K562 (cell line): Measurements from ENCODE around the gene PLXNB2. TPM values are rescaled to one million over a fixed set of nuclear protein-coding genes. Genes with fewer than 3 reads are reported as not detected.

Source experiments
- ATAC-seq: fragments of 200-7000 bp; cut with Tn5 transposase; 3 replicates; pipeline ENCODE4 v1.9.1; 2020; ENCODE audit warnings: moderate library complexity
- BruUV-seq: library from RNA; stranded (reverse); fragments of 400-500 nt; replicated peaks from 2 replicates; lab custom pipeline; 2021; lab: Mats Ljungman, UMichigan
- CTCF ChIA-PET: fragments of 300-600 bp; formaldehyde crosslinking; extraction: SDS; loops from one replicate; lab custom pipeline; 2021; ENCODE audit warnings: low intra/inter-chr PET ratio; lab: Yijun Ruan, JAX
- POLR2A ChIA-PET: fragments of 300-600, 350-650 bp; sonication (Branson Sonifier 250); formaldehyde crosslinking; extraction: SDS; loops from one replicate; lab custom pipeline; 2021; ENCODE audit warnings: antibody characterized with exemption, inconsistent platforms; lab: Yijun Ruan, JAX
- DNase-seq, 4 experiments: peaks; one replicate each; pipeline versions ENCODE4 v3.0.0 to v3.0.0-alpha.2; 2011 to 2018; ENCODE audit warnings: low spot score in 3 of 4, mixed read lengths in 3 of 4; ENCODE audit errors: extremely low read depth in 1 of 4
- FAIRE-seq: peaks from 2 replicates; lab custom pipeline; 2011; peaks lifted over from hg19 to GRCh38; lab: Jason Lieb, UNC
- H2AFZ ChIP-seq: 2 replicates; pipeline ENCODE4 v1.6.0; 2011; ENCODE audit warnings: low read depth, low read length, control low read depth, inconsistent platforms
- H3K27ac ChIP-seq: fragments of 200-600 bp; 3 replicates; pipeline ENCODE4 v1.8.0; 2011; ENCODE audit warnings: low read depth, mild to moderate bottlenecking, control low read depth, inconsistent platforms, low read length, moderate library complexity, mixed read lengths; ENCODE audit errors: extremely low read depth
- H3K27me3 ChIP-seq, 2 experiments: fragments of 300-600 bp in 1 of 2; 2 replicates in 1 of 2; 3 replicates in 1 of 2; pipeline versions ENCODE4 v1.6.0 to v1.8.0; 2011; ENCODE audit warnings: inconsistent platforms in 2 of 2, low read length in 2 of 2, mild to moderate bottlenecking in 1 of 2, mixed read lengths in 1 of 2, moderate library complexity in 1 of 2; ENCODE audit not compliant: control insufficient read depth in 2 of 2, insufficient read depth in 2 of 2
- H3K36me3 ChIP-seq: fragments of 300-600 bp; 3 replicates; pipeline ENCODE4 v1.8.0; 2011; ENCODE audit warnings: mild to moderate bottlenecking, low read length, inconsistent platforms; ENCODE audit not compliant: control insufficient read depth, insufficient read depth
- H3K4me1 ChIP-seq, 2 experiments: fragments of 200-600 bp in 1 of 2; replicated peaks in 1 of 2; 2 replicates in 1 of 2; 3 replicates in 1 of 2; pipeline versions ENCODE4 v1.5.1 to v1.8.0; 2011; ENCODE audit warnings: inconsistent platforms in 2 of 2, low read length in 2 of 2, mild to moderate bottlenecking in 1 of 2, mixed read lengths in 1 of 2, moderate library complexity in 1 of 2; ENCODE audit not compliant: control insufficient read depth in 2 of 2, insufficient read depth in 2 of 2
- H3K4me2 ChIP-seq: 2 replicates; pipeline ENCODE4 v1.6.1; 2011; ENCODE audit warnings: low read length, control low read depth, inconsistent platforms, mixed read lengths; ENCODE audit not compliant: insufficient read depth
- H3K4me3 ChIP-seq: fragments of 200-600 bp; sonication (generic), shearing (Covaris generic); 2 replicates; pipeline ENCODE4 v1.5.1; 2016; ENCODE audit warnings: control low read depth, inconsistent platforms
- H3K79me2 ChIP-seq: fragments of 200-600 bp; 3 replicates; pipeline ENCODE4 v1.8.0; 2011; ENCODE audit warnings: low read length, inconsistent platforms; ENCODE audit not compliant: control insufficient read depth, insufficient read depth
- H3K9ac ChIP-seq, 2 experiments: 2 replicates each; pipeline versions ENCODE4 v1.6.0 to v1.6.1; 2011; ENCODE audit warnings: low read depth in 2 of 2, low read length in 2 of 2, control low read depth in 1 of 2, inconsistent platforms in 1 of 2, mild to moderate bottlenecking in 1 of 2, mixed read lengths in 1 of 2; ENCODE audit not compliant: insufficient read depth in 1 of 2
- H3K9me1 ChIP-seq: one replicate; pipeline ENCODE4 v1.6.0; 2011; ENCODE audit warnings: inconsistent platforms, mild to moderate bottlenecking, low read length, moderate library complexity; ENCODE audit not compliant: control insufficient read depth, insufficient read depth
- H3K9me3 ChIP-seq: replicated peaks from 2 replicates; pipeline ENCODE4 v1.5.1; 2011; ENCODE audit warnings: low read depth, low read length, inconsistent platforms; ENCODE audit not compliant: control insufficient read depth, insufficient read depth
- H4K20me1 ChIP-seq: replicated peaks from 2 replicates; pipeline ENCODE4 v1.6.1; 2011; ENCODE audit warnings: low read length, inconsistent platforms, mixed read lengths; ENCODE audit not compliant: control insufficient read depth, insufficient read depth
- EWSR1 ChIP-seq: fragments of 450-650 bp; IDR thresholded peaks from 2 replicates; pipeline ENCODE4 v1.6.1; 2018; ENCODE audit warnings: borderline replicate concordance, mild to moderate bottlenecking, low read depth, moderate library complexity; ENCODE audit not compliant: partially characterized antibody
- PCBP1 ChIP-seq: fragments of 200-400 bp; formaldehyde crosslinking; IDR thresholded peaks from 2 replicates; pipeline ENCODE4 v1.6.1; 2018; ENCODE audit warnings: mild to moderate bottlenecking, low read depth, low read length; ENCODE audit not compliant: poor library complexity, severe bottlenecking
- POLR2G ChIP-seq: fragments of 200-400 bp; formaldehyde crosslinking; IDR thresholded peaks from 2 replicates; pipeline ENCODE4 v1.6.1; 2017; ENCODE audit warnings: low read depth, mild to moderate bottlenecking, antibody characterized with exemption, low read length, moderate library complexity
- RBFOX2 ChIP-seq: fragments of 200-400 bp; formaldehyde crosslinking; IDR thresholded peaks from 2 replicates; pipeline ENCODE4 v1.6.1; 2017; ENCODE audit warnings: low read depth, mild to moderate bottlenecking, low read length, moderate library complexity
- ZBTB33 ChIP-seq: sonication (generic); formaldehyde crosslinking; IDR thresholded peaks from 2 replicates; pipeline ENCODE4 v1.8.1; 2023; ENCODE audit warnings: mild to moderate bottlenecking, missing genetic modification reagents
- WGBS: fragments of 100-300 bp; shearing (Covaris generic); methylation state at CpG from one replicate; pipeline ENCODE4 v1.1.6; 2016; ENCODE audit warnings: low coverage, mixed read lengths; ENCODE audit not compliant: insufficient coverage; ENCODE audit errors: missing lambda C conversion rate; 5-methylcytosine and 5-hydroxymethylcytosine counted together
- in situ Hi-C: fragments of 300-500 bp; cut with MboI; formaldehyde crosslinking; loops from 4 replicates; pipeline ENCODE4 v1.15.0; 2018; ENCODE audit warnings: inconsistent platforms, mixed read lengths
- intact Hi-C: fragments of 100-400 bp; cut with micrococcal nuclease; formaldehyde crosslinking; loops from 2 replicates; pipeline ENCODE4 v1.14.2; 2022
- polyA plus RNA-seq, 8 experiments: library from polyadenylated mRNA; depleted of rRNA in 4 of 8; stranded (reverse) in 5 of 8; unstranded in 3 of 8; fragments of >200 nt; fragmentation: Nextera tagmentation in 2 of 8; fragmentation: Illumina TruSeq in 1 of 8; extraction: Ambion mirVana in 2 of 8; extraction: Trizol in 1 of 8; gene quantifications; 2 replicates each; pipeline versions ENCODE4 v1.2.1 to v1.2.3, GENCODE V29; 2011 to 2014; ENCODE audit warnings: inconsistent platforms in 1 of 8, missing spikeins in 1 of 8
- total RNA-seq, 7 experiments: library from RNA; depleted of rRNA in 6 of 7; stranded (reverse); fragments of >200 nt in 6 of 7; fragmentation: Illumina TruSeq in 2 of 7; extraction: Trizol in 2 of 7; gene quantifications; 2 replicates each; pipeline versions ENCODE4 v1.2.1 to v1.2.3, GENCODE V29; 2011 to 2021; ENCODE audit warnings: low replicate concordance in 1 of 7

The PLXNB2 gene
- total and polyA plus RNA-seq, 9 of the 15 experiments (the other 6 are each of a cell fraction or from before 2014, with no cell fraction given): 0.15 to 45.1 (median 13.6) TPM

GRCh38 chr22:50248196-50249081 lies 59.0 kb downstream of the PLXNB2 start:
- CTCF ChIA-PET: no interaction called here
- ATAC-seq (no peak), FAIRE-seq (no peak)
- peaks cover 7% of the 10 kb centered on the region for H4K20me1 ChIP-seq
- H3K4me2 ChIP-seq: no peak overlapping the region
- intact Hi-C loops (no loop called here), in situ Hi-C loops (no loop called here)
- no peak overlapping the region; the same call in 2 of the 3 replicates for H3K27ac ChIP-seq
- peaks cover 9 to 79% of the 10 kb centered on the region in 2 experiments for H3K4me1 ChIP-seq
- no peak overlapping the region for H3K4me3 ChIP-seq
- 75% methylated on average over 6 of the region's 29 CpGs for WGBS
- POLR2A ChIA-PET: interaction anchor here (0.6 kb wide), 1 partner anchor 14 kb away, joined by 3 read pairs; no protein-coding TSS in a partner anchor
- H3K36me3 ChIP-seq: peaks cover 45% of the 10 kb centered on the region; the same call in 2 of the 3 replicates
- no TSS peak for BruUV-seq
- peak; percentile 68 for TF ChIP-seq POLR2G
- TF ChIP-seq EWSR1: no peak
- peak; percentile 49; the same call in 1 of the 2 replicates for TF ChIP-seq ZBTB33 (CRISPR knock-in tag)
- peak; percentile 20 for TF ChIP-seq PCBP1
- TF ChIP-seq RBFOX2: peak; percentile 53
- TF ChIP-seq, all 486 proteins: peak for 4
- no peaks in the 10 kb centered on the region for H3K27me3 ChIP-seq
- H3K79me2 ChIP-seq: peaks cover 44% of the 10 kb centered on the region
- DNase-seq: no peak
- H3K9me3 ChIP-seq: no peaks in the 10 kb centered on the region
- no peaks in the 10 kb centered on the region for H3K9me1 ChIP-seq
- peak overlapping the region in 1 of 2 experiments; percentile 71; a peak in 2 of 4 replicates for H3K9ac ChIP-seq
- no peak overlapping the region for H2AFZ ChIP-seq
